ENCODE data around the gene MYO1B. TPM values are rescaled to one million over a fixed set of nuclear protein-coding genes. Genes with fewer than 3 reads are reported as not detected.
"Not testable (repeated sequence)": the region's sequence is repeated elsewhere in the genome, so short reads cannot be mapped to it uniquely, and the experiment has no call there.

Gene MYO1B
- total RNA-seq, 1 donor from 2014 or later: 16.4 TPM

- intact Hi-C loops (cut with micrococcal nuclease): no loop called here
- DNase-seq: no peak
- Mint-ChIP-seq H3K4me1 (no peaks in the 10 kb centered on the region), H3K36me3 (ENCODE audit: low read depth) (no peaks in the 10 kb centered on the region), H3K27me3 (peaks cover 10% of the 10 kb centered on the region), H3K9me3 (no peaks in the 10 kb centered on the region), H3K27ac (no peak overlapping the region), H3K4me3 (no peak overlapping the region)
Observed at GRCh38 chr2:191451116-191451515, 205.9 kb downstream of the MYO1B start.

GRCh38 chr2:191452065-191452464 lies 206.9 kb downstream of the MYO1B start:
- DNase-seq: no peak
- no peaks in the 10 kb centered on the region for H3K4me1 Mint-ChIP-seq
- no peaks in the 10 kb centered on the region for H3K36me3 Mint-ChIP-seq (ENCODE audit: low read depth)
- no peak overlapping the region for H3K27ac Mint-ChIP-seq
- no peak overlapping the region for H3K4me3 Mint-ChIP-seq
- H3K9me3 Mint-ChIP-seq: no peaks in the 10 kb centered on the region
- intact Hi-C loops (cut with micrococcal nuclease): no loop called here
- H3K27me3 Mint-ChIP-seq: peaks cover 6% of the 10 kb centered on the region

GRCh38 chr2:191453761-191454160 lies 208.6 kb downstream of the MYO1B start:
- intact Hi-C loops (cut with micrococcal nuclease): no loop called here
- H3K4me3 Mint-ChIP-seq: no peak overlapping the region
- DNase-seq: no peak
- no peaks in the 10 kb centered on the region for H3K36me3 Mint-ChIP-seq (ENCODE audit: low read depth)
- H3K27ac Mint-ChIP-seq: no peak overlapping the region
- peaks cover 4% of the 10 kb centered on the region for H3K27me3 Mint-ChIP-seq
- H3K4me1 Mint-ChIP-seq: no peaks in the 10 kb centered on the region
- H3K9me3 Mint-ChIP-seq: no peaks in the 10 kb centered on the region

GRCh38 chr2:191456506-191456905 lies 211.3 kb downstream of the MYO1B start:
- H3K36me3 Mint-ChIP-seq (ENCODE audit: low read depth); H3K27ac Mint-ChIP-seq; H3K4me3 Mint-ChIP-seq; H3K27me3 Mint-ChIP-seq; intact Hi-C loops (cut with micrococcal nuclease); H3K9me3 Mint-ChIP-seq; H3K4me1 Mint-ChIP-seq; DNase-seq: not testable (repeated sequence)

- DNase-seq: no peak
- intact Hi-C loops (cut with micrococcal nuclease): no loop called here
Observed at GRCh38 chr2:191459158-191459557, 214.0 kb downstream of the MYO1B start.

GRCh38 chr2:191462370-191462769 lies 217.2 kb downstream of the MYO1B start:
- Mint-ChIP-seq H3K27ac (no peak overlapping the region), H3K4me1 (no peaks in the 10 kb centered on the region), H3K9me3 (no peaks in the 10 kb centered on the region), H3K36me3 (ENCODE audit: low read depth) (no peaks in the 10 kb centered on the region), H3K4me3 (no peak overlapping the region), H3K27me3 (peaks cover 4% of the 10 kb centered on the region)
- intact Hi-C loops (cut with micrococcal nuclease): no loop called here
- DNase-seq: no peak

More at GRCh38 chr2:191459158-191459557, 214.0 kb downstream of the MYO1B start:
- Mint-ChIP-seq H3K9me3 (no peaks in the 10 kb centered on the region), H3K36me3 (ENCODE audit: low read depth) (no peaks in the 10 kb centered on the region), H3K4me3 (no peak overlapping the region), H3K4me1 (no peaks in the 10 kb centered on the region), H3K27me3 (peaks cover 6% of the 10 kb centered on the region), H3K27ac (no peak overlapping the region)

- Mint-ChIP-seq H3K4me3 (no peak overlapping the region), H3K9me3 (no peaks in the 10 kb centered on the region), H3K27ac (no peak overlapping the region), H3K36me3 (ENCODE audit: low read depth) (no peaks in the 10 kb centered on the region), H3K4me1 (no peaks in the 10 kb centered on the region), H3K27me3 (peaks cover 4% of the 10 kb centered on the region)
- DNase-seq: no peak
- intact Hi-C loops (cut with micrococcal nuclease): no loop called here
Observed at GRCh38 chr2:191463790-191464189, 218.6 kb downstream of the MYO1B start.

- Mint-ChIP-seq H3K4me3 (no peak overlapping the region), H3K4me1 (no peaks in the 10 kb centered on the region), H3K36me3 (ENCODE audit: low read depth) (no peaks in the 10 kb centered on the region), H3K27me3 (no peaks in the 10 kb centered on the region), H3K27ac (no peak overlapping the region), H3K9me3 (no peaks in the 10 kb centered on the region)
- intact Hi-C loops (cut with micrococcal nuclease): no loop called here
- no peak for DNase-seq
Observed at GRCh38 chr2:191465766-191466420, 220.7 kb downstream of the MYO1B start.

- no peak for DNase-seq
- peaks cover 2% of the 10 kb centered on the region for H3K27me3 Mint-ChIP-seq
- no peak overlapping the region for H3K4me3 Mint-ChIP-seq
- H3K27ac Mint-ChIP-seq: no peak overlapping the region
- no peaks in the 10 kb centered on the region for H3K9me3 Mint-ChIP-seq
- H3K36me3 Mint-ChIP-seq (ENCODE audit: low read depth): no peaks in the 10 kb centered on the region
- intact Hi-C loops (cut with micrococcal nuclease): no loop called here
- no peaks in the 10 kb centered on the region for H3K4me1 Mint-ChIP-seq
Observed at GRCh38 chr2:191467113-191467512, 221.9 kb downstream of the MYO1B start.

GRCh38 chr2:191470306-191470705 lies 225.1 kb downstream of the MYO1B start:
- no peak overlapping the region for H3K4me3 Mint-ChIP-seq
- no peak for DNase-seq
- intact Hi-C loops (cut with micrococcal nuclease): no loop called here
- H3K27ac Mint-ChIP-seq: no peak overlapping the region
- H3K9me3 Mint-ChIP-seq: no peaks in the 10 kb centered on the region
- H3K27me3 Mint-ChIP-seq: peaks cover 4% of the 10 kb centered on the region
- no peaks in the 10 kb centered on the region for H3K36me3 Mint-ChIP-seq (ENCODE audit: low read depth)
- no peaks in the 10 kb centered on the region for H3K4me1 Mint-ChIP-seq

- H3K9me3 Mint-ChIP-seq: no peaks in the 10 kb centered on the region
- intact Hi-C loops (cut with micrococcal nuclease): no loop called here
- H3K27me3 Mint-ChIP-seq: peaks cover 6% of the 10 kb centered on the region
- H3K4me1 Mint-ChIP-seq: no peaks in the 10 kb centered on the region
- H3K36me3 Mint-ChIP-seq (ENCODE audit: low read depth): no peaks in the 10 kb centered on the region
- no peak overlapping the region for H3K27ac Mint-ChIP-seq
- H3K4me3 Mint-ChIP-seq: no peak overlapping the region
- no peak for DNase-seq
Observed at GRCh38 chr2:191474464-191474863, 229.3 kb downstream of the MYO1B start.

Other genes with a start within 250 kb of the MYO1B start
- 152 and 160 TPM in 2 replicates for gene STAT1, start 231.2 kb upstream of the MYO1B start, total RNA-seq
- gene STAT4, start 94.4 kb upstream of the MYO1B start, total RNA-seq: 47.9 and 50.8 TPM in 2 replicates

Measured in activated CD4-positive, alpha-beta T cell treated with anti-CD3 and anti-CD28 coated beads, Interleukin-2, amount 10 ng/mL, durations not matched to agents 24 days and 14 days (primary cell).